ENCODE data around the gene SARS2.

DNA sequence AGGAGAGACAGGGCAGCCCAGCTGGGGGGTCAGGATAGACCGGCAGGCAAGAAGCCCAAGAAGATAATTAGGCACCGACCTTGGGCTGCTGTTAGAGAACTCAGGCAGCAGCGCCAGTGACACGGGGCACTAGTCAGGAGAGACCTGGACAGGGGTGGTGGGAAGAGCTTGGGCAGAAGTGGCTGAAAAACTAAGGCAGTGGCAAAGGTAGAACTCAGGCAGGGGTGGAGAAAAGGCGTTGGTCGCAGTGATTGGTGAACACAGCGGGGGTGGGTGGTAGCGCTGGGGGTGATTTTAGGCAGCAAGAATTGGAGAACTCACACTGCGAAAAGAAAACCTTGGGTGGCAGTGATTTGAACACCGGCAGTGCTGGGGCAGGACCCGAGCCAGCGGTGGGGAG lies 22.9 kb downstream of the SARS2 start:
- TF ChIP-seq CTCF (IDR thresholded peaks at IDR 0.05) (no peak), POLR2A (IDR thresholded peaks at IDR 0.05) (no peak)

All from heart left ventricle (tissue), 13 donors.